Measurements from ENCODE around the gene POGLUT2. TPM values are rescaled to one million over a fixed set of nuclear protein-coding genes. Genes with fewer than 3 reads are reported as not detected.

POGLUT2 gene
- total and polyA plus RNA-seq, 4 donors: 4.0 to 7.5 (median 6.0) TPM

DNA sequence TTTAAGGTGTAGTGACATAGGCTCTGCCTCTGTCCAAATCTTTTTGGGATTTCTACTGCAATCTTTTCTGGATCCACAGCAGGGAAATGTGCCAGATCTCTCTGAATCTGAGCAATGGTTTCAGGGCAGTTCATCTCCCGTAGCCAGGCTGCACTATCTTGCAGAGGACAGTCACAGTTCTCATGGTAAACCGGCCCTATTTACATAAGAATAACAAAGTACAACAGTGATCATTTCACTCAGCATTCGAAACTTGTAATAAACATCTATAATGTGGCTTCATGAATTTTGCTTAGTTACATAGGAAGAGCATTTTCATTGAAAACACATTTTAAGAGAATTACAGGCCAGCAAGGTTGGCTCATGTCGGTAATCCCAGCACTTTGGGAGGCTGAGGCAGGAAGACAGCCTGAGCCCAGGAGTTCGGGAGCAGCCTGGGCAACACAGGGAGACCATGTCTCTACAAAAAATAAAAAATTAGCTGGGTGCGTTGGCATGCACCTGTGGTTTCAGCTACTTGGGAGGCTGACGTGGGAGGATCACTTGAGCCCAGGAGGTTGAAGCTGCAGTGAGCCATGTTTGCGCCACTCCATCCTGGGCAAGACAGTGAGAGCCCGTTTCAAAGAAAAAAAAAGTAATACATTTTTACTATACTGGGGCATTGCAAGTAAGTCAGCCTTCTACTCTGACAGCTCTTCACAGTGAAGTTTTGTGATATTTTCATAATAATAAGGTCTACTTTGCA lies 5.0 kb downstream of the POGLUT2 start:
- Histone ChIP-seq H3K27ac (ENCODE audit: low read depth in 1 of 2, low read length in 2 of 2) (no peak overlapping the region), H3K27me3 (ENCODE audit: control insufficient read depth in 4 of 4, insufficient read depth in 4 of 4, low read length in 3 of 4) (no peaks in the 10 kb centered on the region), H3K9me3 (ENCODE audit: control insufficient read depth in 4 of 4, low read length in 3 of 4) (no peaks in the 10 kb centered on the region), H3K4me1 (ENCODE audit: control insufficient read depth in 4 of 4, insufficient read depth in 4 of 4, low read length in 3 of 4) (peaks cover 0 to 15% (median 12%) of the 10 kb centered on the region in 4 donors), H3K4me3 (ENCODE audit: low read depth in 1 of 3, low read length in 3 of 3) (no peak overlapping the region), H3K36me3 (ENCODE audit: control insufficient read depth in 4 of 4, insufficient read depth in 3 of 4, low read depth in 1 of 4, low read length in 3 of 4) (no peaks in the 10 kb centered on the region), H3K9ac (ENCODE audit: low read depth in 1 of 2, low read length in 2 of 2) (no peak overlapping the region)
- DNase-seq (ENCODE audit: low spot score): no peak
- TF ChIP-seq, protein P1, sequence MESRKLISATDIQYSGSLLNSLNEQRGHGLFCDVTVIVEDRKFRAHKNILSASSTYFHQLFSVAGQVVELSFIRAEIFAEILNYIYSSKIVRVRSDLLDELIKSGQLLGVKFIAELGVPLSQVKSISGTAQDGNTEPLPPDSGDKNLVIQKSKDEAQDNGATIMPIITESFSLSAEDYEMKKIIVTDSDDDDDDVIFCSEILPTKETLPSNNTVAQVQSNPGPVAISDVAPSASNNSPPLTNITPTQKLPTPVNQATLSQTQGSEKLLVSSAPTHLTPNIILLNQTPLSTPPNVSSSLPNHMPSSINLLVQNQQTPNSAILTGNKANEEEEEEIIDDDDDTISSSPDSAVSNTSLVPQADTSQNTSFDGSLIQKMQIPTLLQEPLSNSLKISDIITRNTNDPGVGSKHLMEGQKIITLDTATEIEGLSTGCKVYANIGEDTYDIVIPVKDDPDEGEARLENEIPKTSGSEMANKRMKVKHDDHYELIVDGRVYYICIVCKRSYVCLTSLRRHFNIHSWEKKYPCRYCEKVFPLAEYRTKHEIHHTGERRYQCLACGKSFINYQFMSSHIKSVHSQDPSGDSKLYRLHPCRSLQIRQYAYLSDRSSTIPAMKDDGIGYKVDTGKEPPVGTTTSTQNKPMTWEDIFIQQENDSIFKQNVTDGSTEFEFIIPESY (IDR thresholded peaks at IDR 0.05): no peak
- TF ChIP-seq NR2F2 (IDR thresholded peaks at IDR 0.05) (no peak), FOXA1 (IDR thresholded peaks at IDR 0.05) (no peak), RAD21 (IDR thresholded peaks at IDR 0.05) (no peak), RXRA (IDR thresholded peaks at IDR 0.05) (no peak), JUND (IDR thresholded peaks at IDR 0.05) (no peak), YY1 (IDR thresholded peaks at IDR 0.05) (no peak), EGR1 (IDR thresholded peaks at IDR 0.05; ENCODE audit: low read depth in 2 of 2) (no peak), TAF1 (conservative IDR thresholded peaks at IDR 0.05) (no peak), GABPA (IDR thresholded peaks at IDR 0.05 in 1 of 2, conservative IDR thresholded peaks at IDR 0.05 in 1 of 2) (no peak), HNF4A (conservative IDR thresholded peaks at IDR 0.05) (no peak), FOXA2 (IDR thresholded peaks at IDR 0.05) (no peak), SP1 (IDR thresholded peaks at IDR 0.05) (no peak), HNF4G (IDR thresholded peaks at IDR 0.05) (no peak)
- TF ChIP-seq, protein P2, sequence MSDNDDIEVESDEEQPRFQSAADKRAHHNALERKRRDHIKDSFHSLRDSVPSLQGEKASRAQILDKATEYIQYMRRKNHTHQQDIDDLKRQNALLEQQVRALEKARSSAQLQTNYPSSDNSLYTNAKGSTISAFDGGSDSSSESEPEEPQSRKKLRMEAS (IDR thresholded peaks at IDR 0.05): no peak
- TF ChIP-seq, protein P3, sequence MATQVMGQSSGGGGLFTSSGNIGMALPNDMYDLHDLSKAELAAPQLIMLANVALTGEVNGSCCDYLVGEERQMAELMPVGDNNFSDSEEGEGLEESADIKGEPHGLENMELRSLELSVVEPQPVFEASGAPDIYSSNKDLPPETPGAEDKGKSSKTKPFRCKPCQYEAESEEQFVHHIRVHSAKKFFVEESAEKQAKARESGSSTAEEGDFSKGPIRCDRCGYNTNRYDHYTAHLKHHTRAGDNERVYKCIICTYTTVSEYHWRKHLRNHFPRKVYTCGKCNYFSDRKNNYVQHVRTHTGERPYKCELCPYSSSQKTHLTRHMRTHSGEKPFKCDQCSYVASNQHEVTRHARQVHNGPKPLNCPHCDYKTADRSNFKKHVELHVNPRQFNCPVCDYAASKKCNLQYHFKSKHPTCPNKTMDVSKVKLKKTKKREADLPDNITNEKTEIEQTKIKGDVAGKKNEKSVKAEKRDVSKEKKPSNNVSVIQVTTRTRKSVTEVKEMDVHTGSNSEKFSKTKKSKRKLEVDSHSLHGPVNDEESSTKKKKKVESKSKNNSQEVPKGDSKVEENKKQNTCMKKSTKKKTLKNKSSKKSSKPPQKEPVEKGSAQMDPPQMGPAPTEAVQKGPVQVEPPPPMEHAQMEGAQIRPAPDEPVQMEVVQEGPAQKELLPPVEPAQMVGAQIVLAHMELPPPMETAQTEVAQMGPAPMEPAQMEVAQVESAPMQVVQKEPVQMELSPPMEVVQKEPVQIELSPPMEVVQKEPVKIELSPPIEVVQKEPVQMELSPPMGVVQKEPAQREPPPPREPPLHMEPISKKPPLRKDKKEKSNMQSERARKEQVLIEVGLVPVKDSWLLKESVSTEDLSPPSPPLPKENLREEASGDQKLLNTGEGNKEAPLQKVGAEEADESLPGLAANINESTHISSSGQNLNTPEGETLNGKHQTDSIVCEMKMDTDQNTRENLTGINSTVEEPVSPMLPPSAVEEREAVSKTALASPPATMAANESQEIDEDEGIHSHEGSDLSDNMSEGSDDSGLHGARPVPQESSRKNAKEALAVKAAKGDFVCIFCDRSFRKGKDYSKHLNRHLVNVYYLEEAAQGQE (IDR thresholded peaks at IDR 0.05): no peak
- TF ChIP-seq, protein P4, sequence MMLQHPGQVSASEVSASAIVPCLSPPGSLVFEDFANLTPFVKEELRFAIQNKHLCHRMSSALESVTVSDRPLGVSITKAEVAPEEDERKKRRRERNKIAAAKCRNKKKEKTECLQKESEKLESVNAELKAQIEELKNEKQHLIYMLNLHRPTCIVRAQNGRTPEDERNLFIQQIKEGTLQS (IDR thresholded peaks at IDR 0.05): no peak
- TF ChIP-seq, protein P5, sequence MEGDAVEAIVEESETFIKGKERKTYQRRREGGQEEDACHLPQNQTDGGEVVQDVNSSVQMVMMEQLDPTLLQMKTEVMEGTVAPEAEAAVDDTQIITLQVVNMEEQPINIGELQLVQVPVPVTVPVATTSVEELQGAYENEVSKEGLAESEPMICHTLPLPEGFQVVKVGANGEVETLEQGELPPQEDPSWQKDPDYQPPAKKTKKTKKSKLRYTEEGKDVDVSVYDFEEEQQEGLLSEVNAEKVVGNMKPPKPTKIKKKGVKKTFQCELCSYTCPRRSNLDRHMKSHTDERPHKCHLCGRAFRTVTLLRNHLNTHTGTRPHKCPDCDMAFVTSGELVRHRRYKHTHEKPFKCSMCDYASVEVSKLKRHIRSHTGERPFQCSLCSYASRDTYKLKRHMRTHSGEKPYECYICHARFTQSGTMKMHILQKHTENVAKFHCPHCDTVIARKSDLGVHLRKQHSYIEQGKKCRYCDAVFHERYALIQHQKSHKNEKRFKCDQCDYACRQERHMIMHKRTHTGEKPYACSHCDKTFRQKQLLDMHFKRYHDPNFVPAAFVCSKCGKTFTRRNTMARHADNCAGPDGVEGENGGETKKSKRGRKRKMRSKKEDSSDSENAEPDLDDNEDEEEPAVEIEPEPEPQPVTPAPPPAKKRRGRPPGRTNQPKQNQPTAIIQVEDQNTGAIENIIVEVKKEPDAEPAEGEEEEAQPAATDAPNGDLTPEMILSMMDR (IDR thresholded peaks at IDR 0.05; ENCODE audit: low read depth, low read length, missing input control): no peak
- 87% methylated on average over 9 of the region's 9 CpGs for WGBS

Data from liver (tissue), 9 donors.